Stimulated activated CD8-positive, alpha-beta memory T cell treated with anti-CD3 and anti-CD28 coated beads, Interleukin-15, amount 100 ng/mL, for 1 hour (primary cell): Measurements from ENCODE around the gene FBXO3.
A peak's percentile ranks its signal among the peaks of the same experiment; 100 is the strongest.
"Not testable (repeated sequence)": the region's sequence is repeated elsewhere in the genome, so short reads cannot be mapped to it uniquely, and the experiment has no call there.

ENCODE experiments used
- DNase-seq: peaks from one replicate; pipeline ENCODE4 v3.0.0-alpha.2; 2020; ENCODE audit warnings: low read depth

FBXO3 gene

DNA sequence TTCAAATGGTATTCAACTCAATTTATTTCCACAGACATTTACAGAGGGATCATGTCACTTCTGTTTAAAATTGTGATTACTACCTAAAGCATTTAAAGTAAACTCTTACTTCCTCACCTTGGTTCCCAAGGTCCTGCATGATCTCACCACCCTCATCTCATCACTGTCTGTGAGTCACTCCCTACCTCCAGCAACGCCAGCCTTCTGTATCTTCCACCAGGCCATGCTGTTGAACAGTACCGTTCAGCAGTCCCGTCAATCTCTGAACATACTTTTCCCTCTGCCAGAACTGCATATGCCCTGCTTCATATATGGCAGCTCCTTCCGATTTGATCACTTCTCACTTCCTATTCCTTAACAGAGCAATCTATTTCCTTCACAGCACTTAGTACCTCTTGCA, 2.0 kb downstream of the FBXO3 start:
- DNase-seq, result no peak

DNA sequence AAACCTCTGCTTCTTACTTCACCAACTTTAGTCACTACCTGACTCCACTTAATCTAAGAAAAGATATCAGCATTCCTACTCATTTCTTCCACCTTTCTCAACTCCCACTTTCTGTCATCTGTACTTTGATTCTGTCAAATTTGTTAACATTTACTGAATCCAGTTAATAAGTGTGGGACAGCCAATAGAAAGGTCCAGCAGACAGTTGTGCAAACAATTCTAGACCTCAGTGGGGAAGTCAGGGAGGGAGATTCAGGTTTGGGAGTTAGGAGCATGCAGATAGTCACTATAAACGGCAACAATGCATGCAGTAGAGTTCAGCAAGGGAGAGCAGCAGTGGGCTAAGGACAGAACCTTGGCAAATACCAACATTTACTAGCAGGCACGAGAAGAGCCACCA, 4.1 kb downstream of the FBXO3 start:
- no peak for DNase-seq

DNA sequence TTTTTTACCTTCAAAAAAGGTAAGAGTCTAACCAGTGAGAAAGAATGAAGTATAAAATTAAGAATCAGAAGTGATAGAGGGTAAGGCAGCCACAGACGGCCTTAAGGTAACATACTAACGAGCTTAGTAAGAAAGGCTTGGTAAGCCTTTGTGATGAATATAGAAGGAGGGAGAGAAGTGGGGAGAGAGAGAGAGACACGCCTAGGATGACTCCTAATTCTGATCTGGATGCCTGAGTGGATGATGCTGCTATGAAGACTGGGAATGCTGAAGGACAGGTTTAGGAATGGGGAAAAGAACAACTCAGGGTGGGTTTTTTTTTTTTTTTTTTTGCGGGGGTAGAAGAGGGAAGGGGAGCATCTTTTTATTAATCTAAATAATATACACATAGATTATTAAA, 4.8 kb downstream of the FBXO3 start:
- no peak for DNase-seq

GRCh38 chr11:33767624-33768023, 6.7 kb downstream of the FBXO3 start:
- DNase-seq, result no peak

DNA sequence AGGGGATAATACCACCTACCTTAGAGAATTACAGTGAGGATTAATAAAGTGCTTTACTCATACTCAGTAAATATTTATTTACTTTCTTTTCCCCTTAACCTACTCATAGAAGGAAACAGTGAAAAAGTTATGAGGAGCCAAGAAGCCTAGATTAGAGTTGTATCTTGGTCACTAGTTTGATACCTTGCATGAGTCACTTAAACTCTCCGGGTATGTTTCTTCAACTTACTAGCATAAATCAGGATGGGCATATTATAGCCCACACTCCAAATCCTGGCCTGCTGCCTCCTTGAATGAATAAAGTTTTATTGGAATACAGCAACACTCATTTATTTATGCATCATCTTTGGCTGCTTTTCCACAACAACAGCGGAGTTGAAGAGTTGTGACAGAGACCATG, 8.2 kb downstream of the FBXO3 start:
- DNase-seq, result no peak

- DNase-seq, result no peak
These were observed 12.8 kb downstream of the FBXO3 start for GRCh38 chr11:33761471-33761870.

- no peak for DNase-seq
These were observed 20.9 kb downstream of the FBXO3 start for GRCh38 chr11:33753304-33753967.

GRCh38 chr11:33751878-33752277, 22.4 kb downstream of the FBXO3 start:
- no peak for DNase-seq

DNA sequence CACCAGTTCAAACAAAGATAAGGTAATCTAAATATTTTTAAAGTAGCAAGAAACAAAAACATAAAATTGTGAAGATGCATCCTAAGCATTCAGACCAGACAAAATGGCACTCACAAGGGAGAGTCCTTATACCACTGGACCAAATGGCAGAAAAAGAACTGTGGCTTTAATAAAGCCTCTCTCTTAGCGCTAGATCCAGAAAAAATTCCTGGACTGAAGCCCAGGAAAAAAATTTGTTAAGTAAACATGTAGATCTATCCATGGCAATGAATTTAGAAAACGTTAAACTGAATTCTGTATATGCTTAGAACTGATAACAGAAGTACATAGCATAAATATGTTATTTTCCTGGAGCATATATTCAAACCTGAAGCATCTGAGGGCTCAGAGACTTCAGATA, 26.3 kb downstream of the FBXO3 start:
- no peak for DNase-seq

GRCh38 chr11:33743291-33743690, 31.0 kb downstream of the FBXO3 start:
- no peak for DNase-seq

- DNase-seq, result no peak
These were observed 32.0 kb downstream of the FBXO3 start for GRCh38 chr11:33742249-33742851.

GRCh38 chr11:33741806-33742205, 32.5 kb downstream of the FBXO3 start:
- no peak for DNase-seq

GRCh38 chr11:33737362-33737821, 36.9 kb downstream of the FBXO3 start:
- no peak for DNase-seq

DNA sequence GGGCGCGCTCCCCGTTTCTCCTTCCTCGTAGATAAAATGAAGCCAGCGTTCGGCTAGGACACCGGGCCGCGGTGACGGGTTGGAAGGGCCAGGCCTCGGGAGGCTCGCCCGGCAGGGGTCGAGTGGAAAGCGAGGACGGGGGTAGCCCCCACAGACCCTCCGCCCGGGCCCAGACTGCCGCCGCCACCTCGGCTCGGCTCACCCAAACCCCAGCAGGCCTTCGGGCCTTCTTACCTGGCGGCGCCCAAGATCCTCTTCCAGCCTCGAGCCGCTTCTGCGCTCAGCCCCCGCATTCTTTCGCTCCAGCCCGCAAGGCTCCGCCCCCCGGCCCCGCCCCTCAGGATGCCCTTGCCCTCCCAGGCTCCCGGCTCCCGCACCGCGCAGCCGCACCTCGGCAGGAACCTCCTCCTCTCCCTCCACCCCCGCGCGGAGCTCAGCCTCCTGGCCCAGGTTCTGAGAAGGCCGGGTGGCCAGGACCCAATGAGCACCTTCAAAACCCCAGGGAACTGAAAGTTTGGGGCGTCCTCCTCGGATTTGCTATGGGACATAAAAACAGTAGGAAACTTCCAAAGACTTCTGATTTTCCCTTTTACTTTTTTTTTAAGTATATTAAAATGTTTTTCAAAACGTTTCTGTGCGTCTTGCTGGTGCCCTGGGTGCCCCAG, 38.0 kb downstream of the FBXO3 start, which contains the start of gene CD59:
Gene CD59, minus strand, starts transcription at position 276 of the 665 bp plus-strand sequence. CDS start 13,978 bp downstream, outside the sequence.
- DNase-seq, result peak; percentile 81

GRCh38 chr11:33735271-33736147, 38.8 kb downstream of the FBXO3 start:
- no peak for DNase-seq

GRCh38 chr11:33734441-33735270, 39.7 kb downstream of the FBXO3 start:
- no peak for DNase-seq

DNA sequence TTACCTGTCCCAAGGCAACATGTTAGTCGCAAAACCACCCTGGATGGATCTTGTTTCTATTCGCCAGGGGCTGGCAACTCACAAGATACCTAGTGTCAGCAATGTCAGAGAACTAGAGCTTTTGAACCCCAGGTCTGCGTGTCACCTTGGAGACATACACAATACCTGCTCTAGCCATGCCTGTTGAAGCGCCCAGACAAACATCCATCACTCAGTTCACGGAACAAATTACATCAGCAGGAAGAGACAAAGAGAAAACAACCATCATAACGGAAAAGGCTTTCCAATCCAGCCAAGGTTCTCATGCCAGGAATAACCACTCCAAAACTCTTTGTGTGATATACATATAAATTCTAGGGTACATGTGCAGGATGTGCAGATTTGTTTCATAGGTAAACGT, 40.3 kb downstream of the FBXO3 start:
- DNase-seq, result no peak

DNA sequence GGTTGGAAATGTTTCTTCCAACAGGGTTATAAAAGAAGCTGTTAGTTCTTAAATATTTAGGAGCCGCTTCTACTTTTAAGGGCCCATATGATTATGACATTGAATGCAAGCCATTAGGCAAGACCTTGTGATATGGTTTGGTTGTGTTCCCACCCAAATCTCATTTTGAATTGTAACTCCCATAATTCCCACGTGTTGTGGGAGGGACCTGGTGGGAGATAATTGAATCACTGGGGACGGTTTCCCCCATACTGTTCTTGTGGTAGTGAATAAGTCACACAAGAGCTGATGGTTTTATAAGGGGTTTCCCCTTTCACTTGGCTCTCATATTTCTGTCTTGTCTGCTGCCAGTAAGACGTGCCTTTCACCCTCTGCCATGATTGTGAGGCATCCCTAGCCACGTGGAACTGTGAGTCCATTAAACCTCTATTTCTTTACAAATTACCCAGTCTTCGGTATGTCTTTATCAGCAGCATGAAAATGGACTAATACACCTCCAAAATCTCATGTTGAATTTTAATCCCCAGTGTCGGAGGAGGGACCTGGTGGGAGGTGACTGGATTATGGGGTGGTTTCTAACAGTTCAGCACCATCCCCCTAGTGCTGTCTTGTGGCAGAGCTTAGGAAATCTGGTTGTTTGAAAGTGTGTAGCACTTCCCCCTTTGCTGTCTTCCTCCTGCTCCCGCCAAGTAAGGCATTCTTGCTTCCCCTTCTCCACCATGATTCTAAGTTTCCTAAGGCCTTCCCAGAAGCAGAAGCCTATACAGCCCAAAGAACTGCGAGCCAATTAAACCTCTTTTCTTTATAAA, 42.4 kb downstream of the FBXO3 start:
- DNase-seq, result no peak

DNA sequence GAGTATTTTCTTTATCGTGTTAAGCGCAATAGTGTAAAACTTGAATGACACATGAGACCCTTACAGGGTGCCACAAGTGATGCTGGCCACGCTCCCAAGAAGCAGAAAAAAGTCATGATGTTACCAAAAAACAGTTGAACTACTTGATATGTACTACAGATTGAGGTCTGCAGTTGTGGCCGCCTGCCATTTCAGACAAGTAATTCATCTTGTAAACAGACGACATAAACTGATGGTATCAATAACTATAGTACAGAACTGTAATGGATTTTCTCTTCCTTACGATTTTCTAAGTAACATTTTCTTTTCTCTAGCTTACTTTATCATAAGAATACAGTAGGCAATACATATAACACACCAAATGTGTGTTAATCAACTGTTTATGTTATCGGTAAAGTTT, 43.6 kb downstream of the FBXO3 start:
- DNase-seq, result no peak

GRCh38 chr11:33729072-33729664, 45.2 kb downstream of the FBXO3 start:
- DNase-seq, result not testable (repeated sequence)
